Prostate gland (tissue), 2 donors: ENCODE measurements around the gene PCDHB7.
"Not testable (repeated sequence)": the region's sequence is repeated elsewhere in the genome, so short reads cannot be mapped to it uniquely, and the experiment has no call there.

ENCODE experiments used
- POLR2A ChIP-seq: fragments of 450-650 bp; IDR thresholded peaks from one replicate; pipeline ENCODE4 v1.6.1; 2016; ENCODE audit warnings: antibody characterized with exemption, mild to moderate bottlenecking
- POLR2AphosphoS5 ChIP-seq: sonication (generic); formaldehyde crosslinking; IDR thresholded peaks from one replicate; pipeline ENCODE4 v1.6.1; 2017; ENCODE audit warnings: antibody characterized with exemption
- TF ChIP-seq, protein P1 (sequence below), 4 experiments: fragments of 200-600 bp in 2 of 4; fragments of 450-650 bp in 2 of 4; sonication (generic) in 2 of 4; IDR thresholded peaks; 1 replicate in 3 of 4; 2 replicates in 1 of 4; pipeline ENCODE4 v1.5.1; 2016 to 2019; ENCODE audit warnings: antibody characterized with exemption in 4 of 4, mild to moderate bottlenecking in 2 of 4, moderate library complexity in 2 of 4

DNA sequence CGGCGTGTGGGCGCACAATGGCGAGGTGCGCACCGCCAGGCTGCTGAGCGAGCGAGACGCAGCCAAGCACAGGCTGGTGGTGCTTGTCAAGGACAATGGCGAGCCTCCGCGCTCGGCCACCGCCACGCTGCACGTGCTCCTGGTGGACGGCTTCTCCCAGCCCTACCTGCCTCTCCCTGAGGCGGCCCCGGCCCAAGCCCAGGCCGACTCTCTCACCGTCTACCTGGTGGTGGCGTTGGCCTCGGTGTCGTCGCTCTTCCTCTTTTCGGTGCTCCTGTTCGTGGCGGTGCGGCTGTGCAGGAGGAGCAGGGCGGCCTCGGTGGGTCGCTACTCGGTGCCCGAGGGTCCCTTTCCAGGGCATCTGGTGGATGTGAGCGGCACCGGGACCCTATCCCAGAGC is 20.3 kb upstream of the PCDHB7 start:
- TF ChIP-seq, protein P1, sequence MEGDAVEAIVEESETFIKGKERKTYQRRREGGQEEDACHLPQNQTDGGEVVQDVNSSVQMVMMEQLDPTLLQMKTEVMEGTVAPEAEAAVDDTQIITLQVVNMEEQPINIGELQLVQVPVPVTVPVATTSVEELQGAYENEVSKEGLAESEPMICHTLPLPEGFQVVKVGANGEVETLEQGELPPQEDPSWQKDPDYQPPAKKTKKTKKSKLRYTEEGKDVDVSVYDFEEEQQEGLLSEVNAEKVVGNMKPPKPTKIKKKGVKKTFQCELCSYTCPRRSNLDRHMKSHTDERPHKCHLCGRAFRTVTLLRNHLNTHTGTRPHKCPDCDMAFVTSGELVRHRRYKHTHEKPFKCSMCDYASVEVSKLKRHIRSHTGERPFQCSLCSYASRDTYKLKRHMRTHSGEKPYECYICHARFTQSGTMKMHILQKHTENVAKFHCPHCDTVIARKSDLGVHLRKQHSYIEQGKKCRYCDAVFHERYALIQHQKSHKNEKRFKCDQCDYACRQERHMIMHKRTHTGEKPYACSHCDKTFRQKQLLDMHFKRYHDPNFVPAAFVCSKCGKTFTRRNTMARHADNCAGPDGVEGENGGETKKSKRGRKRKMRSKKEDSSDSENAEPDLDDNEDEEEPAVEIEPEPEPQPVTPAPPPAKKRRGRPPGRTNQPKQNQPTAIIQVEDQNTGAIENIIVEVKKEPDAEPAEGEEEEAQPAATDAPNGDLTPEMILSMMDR (IDR thresholded peaks at IDR 0.05), result not testable (repeated sequence)
- not testable (repeated sequence) for TF ChIP-seq POLR2AphosphoS5, POLR2A
